ENCODE results near the gene BLZF1.

The BLZF1 gene

DNA sequence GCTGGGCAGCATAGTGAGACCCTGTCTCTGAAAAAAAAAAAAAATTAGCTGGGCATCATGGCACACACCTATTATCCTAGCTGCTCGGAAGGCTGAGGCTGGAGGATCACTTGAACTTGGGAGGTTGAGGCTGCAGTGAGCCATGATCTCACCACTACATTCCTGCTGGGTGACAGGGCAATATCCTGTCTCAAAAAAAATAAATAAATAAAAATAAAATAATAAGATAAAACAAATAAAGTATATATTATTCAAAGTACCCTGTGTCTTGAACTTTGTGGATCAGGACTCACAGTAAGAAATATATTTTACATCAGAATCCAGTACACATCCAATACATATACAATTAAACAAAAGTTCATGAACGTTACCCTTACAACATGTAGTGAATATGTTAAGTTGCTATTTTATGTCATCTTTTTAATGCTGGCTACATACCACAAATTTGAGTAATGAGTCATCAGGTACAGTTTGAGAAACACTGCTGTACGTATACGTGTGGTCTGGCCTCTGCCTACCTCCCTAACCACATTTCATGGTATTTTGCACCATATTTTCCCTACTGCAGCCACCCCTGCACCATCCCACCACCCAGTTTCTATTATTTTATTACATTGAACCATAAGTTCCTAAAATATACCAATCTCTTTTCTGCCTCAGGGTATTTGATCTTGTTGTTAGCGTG, 4.8 kb upstream of the BLZF1 start:
- TF ChIP-seq, protein P1, sequence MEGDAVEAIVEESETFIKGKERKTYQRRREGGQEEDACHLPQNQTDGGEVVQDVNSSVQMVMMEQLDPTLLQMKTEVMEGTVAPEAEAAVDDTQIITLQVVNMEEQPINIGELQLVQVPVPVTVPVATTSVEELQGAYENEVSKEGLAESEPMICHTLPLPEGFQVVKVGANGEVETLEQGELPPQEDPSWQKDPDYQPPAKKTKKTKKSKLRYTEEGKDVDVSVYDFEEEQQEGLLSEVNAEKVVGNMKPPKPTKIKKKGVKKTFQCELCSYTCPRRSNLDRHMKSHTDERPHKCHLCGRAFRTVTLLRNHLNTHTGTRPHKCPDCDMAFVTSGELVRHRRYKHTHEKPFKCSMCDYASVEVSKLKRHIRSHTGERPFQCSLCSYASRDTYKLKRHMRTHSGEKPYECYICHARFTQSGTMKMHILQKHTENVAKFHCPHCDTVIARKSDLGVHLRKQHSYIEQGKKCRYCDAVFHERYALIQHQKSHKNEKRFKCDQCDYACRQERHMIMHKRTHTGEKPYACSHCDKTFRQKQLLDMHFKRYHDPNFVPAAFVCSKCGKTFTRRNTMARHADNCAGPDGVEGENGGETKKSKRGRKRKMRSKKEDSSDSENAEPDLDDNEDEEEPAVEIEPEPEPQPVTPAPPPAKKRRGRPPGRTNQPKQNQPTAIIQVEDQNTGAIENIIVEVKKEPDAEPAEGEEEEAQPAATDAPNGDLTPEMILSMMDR (IDR thresholded peaks at IDR 0.05; ENCODE audit: low read depth, low read length, poor library complexity, severe bottlenecking): no peak
- no peak for TF ChIP-seq EZH2phosphoT487 (IDR thresholded peaks at IDR 0.05; ENCODE audit: borderline replicate concordance, low read length)
- peaks cover 4% of the 10 kb centered on the region for H3K79me2 ChIP-seq (ENCODE audit: control insufficient read depth, low read length)
- H3K36me3 ChIP-seq (ENCODE audit: control insufficient read depth, low read length): no peaks in the 10 kb centered on the region
- no peaks in the 10 kb centered on the region for H4K20me1 ChIP-seq (ENCODE audit: control insufficient read depth, insufficient read depth, low read depth, low read length)
- no peaks in the 10 kb centered on the region for H3F3A ChIP-seq (ENCODE audit: control insufficient read depth, insufficient read depth)
- H3K4me3 ChIP-seq (ENCODE audit: low read length): no peak overlapping the region
- H3K9me2 ChIP-seq (replicated peaks; ENCODE audit: control insufficient read depth, low read length): no peaks in the 10 kb centered on the region
- H3K4me1 ChIP-seq (ENCODE audit: control insufficient read depth, low read length): peaks cover 9% of the 10 kb centered on the region
- H3K27me3 ChIP-seq (ENCODE audit: control insufficient read depth, low read length): no peaks in the 10 kb centered on the region
- no peak overlapping the region for H3K27ac ChIP-seq (ENCODE audit: low read depth, low read length)
- H3K9me3 ChIP-seq (ENCODE audit: control insufficient read depth, insufficient read depth, low read length): no peaks in the 10 kb centered on the region
- no peak overlapping the region for H3K4me2 ChIP-seq (ENCODE audit: low read length)

DNA sequence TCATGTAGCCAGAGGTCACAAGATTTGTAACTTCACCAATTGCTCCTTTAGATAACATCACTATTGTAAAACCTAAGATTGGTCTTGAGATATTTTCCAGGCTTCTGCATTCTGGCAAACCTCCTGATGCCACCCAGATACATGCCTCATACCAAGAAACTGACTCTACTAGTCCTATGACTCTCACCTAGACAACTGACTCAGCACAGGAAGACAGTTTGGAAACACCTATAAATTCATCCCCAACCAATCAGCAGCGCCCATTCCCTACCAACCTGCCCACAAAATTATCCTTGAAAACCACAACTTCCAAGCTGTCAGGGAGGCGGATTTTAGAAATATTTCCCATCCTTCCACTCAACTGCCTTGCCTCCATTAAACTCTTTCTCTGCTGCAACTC, 3.0 kb upstream of the BLZF1 start:
- Histone ChIP-seq H3K79me2 (ENCODE audit: control insufficient read depth, low read length) (peaks cover 15% of the 10 kb centered on the region), H3K4me3 (ENCODE audit: low read length) (no peak overlapping the region), H3K36me3 (ENCODE audit: control insufficient read depth, low read length) (peaks cover 3% of the 10 kb centered on the region; the same call in 1 of the 2 replicates), H3K4me1 (ENCODE audit: control insufficient read depth, low read length) (peaks cover 17% of the 10 kb centered on the region), H3F3A (ENCODE audit: control insufficient read depth, insufficient read depth) (no peaks in the 10 kb centered on the region), H3K9me3 (ENCODE audit: control insufficient read depth, insufficient read depth, low read length) (no peaks in the 10 kb centered on the region), H4K20me1 (ENCODE audit: control insufficient read depth, insufficient read depth, low read depth, low read length) (no peaks in the 10 kb centered on the region), H3K4me2 (ENCODE audit: low read length) (no peak overlapping the region), H3K27ac (ENCODE audit: low read depth, low read length) (no peak overlapping the region), H3K9me2 (replicated peaks; ENCODE audit: control insufficient read depth, low read length) (no peaks in the 10 kb centered on the region), H3K27me3 (ENCODE audit: control insufficient read depth, low read length) (no peaks in the 10 kb centered on the region)
- no peak for TF ChIP-seq EZH2phosphoT487 (IDR thresholded peaks at IDR 0.05; ENCODE audit: borderline replicate concordance, low read length)
- TF ChIP-seq, protein P1 (IDR thresholded peaks at IDR 0.05; ENCODE audit: low read depth, low read length, poor library complexity, severe bottlenecking): no peak

DNA sequence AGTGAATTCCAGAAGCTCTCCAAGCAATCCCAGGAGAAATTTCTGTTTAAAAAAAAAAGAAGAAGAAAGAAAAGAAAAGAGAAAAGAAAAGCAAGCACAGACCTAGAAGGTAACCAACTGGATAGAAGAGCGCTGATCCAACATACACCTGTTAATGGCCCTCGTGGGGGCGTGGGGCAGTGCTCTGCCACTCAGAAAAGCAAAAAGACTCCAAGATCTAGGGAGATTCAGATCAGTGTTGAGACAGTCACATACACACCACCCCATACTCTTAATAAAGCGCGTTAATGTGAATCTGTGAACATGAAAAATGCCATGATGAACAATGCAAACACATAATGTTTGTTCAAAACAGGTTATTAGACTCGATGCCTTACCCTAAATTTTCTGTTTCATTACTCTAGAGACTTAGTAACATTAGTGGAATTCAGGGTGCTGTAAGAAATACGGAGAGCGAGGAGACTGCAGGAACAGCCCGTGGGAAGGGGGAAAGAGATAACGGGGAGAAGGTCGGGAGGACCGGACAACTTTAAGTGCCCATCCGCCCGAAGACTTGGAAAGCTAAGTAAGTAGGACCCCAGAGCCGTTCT, 804 bp upstream of the BLZF1 start:
- no peaks in the 10 kb centered on the region for H3K9me3 ChIP-seq (ENCODE audit: control insufficient read depth, insufficient read depth, low read length)
- no peaks in the 10 kb centered on the region for H3K27me3 ChIP-seq (ENCODE audit: control insufficient read depth, low read length)
- H3K4me3 ChIP-seq (ENCODE audit: low read length): peak overlapping the region; percentile 77
- H4K20me1 ChIP-seq (ENCODE audit: control insufficient read depth, insufficient read depth, low read depth, low read length): no peaks in the 10 kb centered on the region
- H3K9me2 ChIP-seq (replicated peaks; ENCODE audit: control insufficient read depth, low read length): no peaks in the 10 kb centered on the region
- H3K36me3 ChIP-seq (ENCODE audit: control insufficient read depth, low read length): peaks cover 3% of the 10 kb centered on the region; the same call in 1 of the 2 replicates
- TF ChIP-seq, protein P1 (IDR thresholded peaks at IDR 0.05; ENCODE audit: low read depth, low read length, poor library complexity, severe bottlenecking): no peak
- TF ChIP-seq EZH2phosphoT487 (IDR thresholded peaks at IDR 0.05; ENCODE audit: borderline replicate concordance, low read length): no peak
- peak overlapping the region; percentile 80 for H3K4me2 ChIP-seq (ENCODE audit: low read length)
- peaks cover 15% of the 10 kb centered on the region for H3K79me2 ChIP-seq (ENCODE audit: control insufficient read depth, low read length)
- peaks cover 19% of the 10 kb centered on the region for H3K4me1 ChIP-seq (ENCODE audit: control insufficient read depth, low read length)
- no peaks in the 10 kb centered on the region for H3F3A ChIP-seq (ENCODE audit: control insufficient read depth, insufficient read depth)
- no peak overlapping the region for H3K27ac ChIP-seq (ENCODE audit: low read depth, low read length)
